ENCODE data around the gene ABTB2.
"Not testable (repeated sequence)": the region's sequence is repeated elsewhere in the genome, so short reads cannot be mapped to it uniquely, and the experiment has no call there.

ABTB2 gene

GRCh38 chr11:34219941-34220370 is 137.9 kb downstream of the ABTB2 start:
- H2AFZ ChIP-seq (ENCODE audit: low read depth, low read length) = no peak overlapping the region
- DNase-seq = no peak

DNA sequence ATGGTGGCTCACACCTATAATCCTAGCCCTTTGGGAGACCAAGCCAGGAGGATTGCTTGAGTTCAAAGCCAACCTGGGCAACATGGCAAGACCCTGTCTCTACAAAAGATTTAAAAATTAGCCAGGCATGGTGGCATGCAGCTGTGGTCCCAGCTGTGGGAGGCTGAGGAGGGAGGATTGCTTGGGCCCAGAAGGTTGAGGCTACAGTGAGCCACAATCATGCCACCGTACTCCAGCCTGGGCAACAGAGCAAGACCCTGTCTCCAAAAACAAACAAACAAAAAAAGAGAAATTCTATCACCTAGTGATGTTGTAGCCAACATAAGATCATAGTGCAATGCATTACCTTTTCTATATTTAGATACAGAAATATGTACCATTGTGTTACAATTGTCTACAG is 138.5 kb downstream of the ABTB2 start:
- H3K9me3 ChIP-seq (ENCODE audit: insufficient read depth, low read length, severe bottlenecking) = no peaks in the 10 kb centered on the region
- ATAC-seq (ENCODE audit: insufficient read depth, low read depth) = no peak
- no peak overlapping the region for H3K9ac ChIP-seq (ENCODE audit: low read depth, low read length)
- no peaks in the 10 kb centered on the region for H3K36me3 ChIP-seq (ENCODE audit: insufficient read depth, low read length)
- no peak for DNase-seq
- no peak overlapping the region for H3K4me3 ChIP-seq (ENCODE audit: low read depth in 1 of 2, low read length in 2 of 2)
- peaks cover 19% of the 10 kb centered on the region for H3K27me3 ChIP-seq (ENCODE audit: insufficient read depth, low read length, poor library complexity)
- TF ChIP-seq EZH2 (IDR thresholded peaks at IDR 0.05; ENCODE audit: borderline replicate concordance, low read depth, low read length, severe bottlenecking) = no peak
- TF ChIP-seq, protein P1, sequence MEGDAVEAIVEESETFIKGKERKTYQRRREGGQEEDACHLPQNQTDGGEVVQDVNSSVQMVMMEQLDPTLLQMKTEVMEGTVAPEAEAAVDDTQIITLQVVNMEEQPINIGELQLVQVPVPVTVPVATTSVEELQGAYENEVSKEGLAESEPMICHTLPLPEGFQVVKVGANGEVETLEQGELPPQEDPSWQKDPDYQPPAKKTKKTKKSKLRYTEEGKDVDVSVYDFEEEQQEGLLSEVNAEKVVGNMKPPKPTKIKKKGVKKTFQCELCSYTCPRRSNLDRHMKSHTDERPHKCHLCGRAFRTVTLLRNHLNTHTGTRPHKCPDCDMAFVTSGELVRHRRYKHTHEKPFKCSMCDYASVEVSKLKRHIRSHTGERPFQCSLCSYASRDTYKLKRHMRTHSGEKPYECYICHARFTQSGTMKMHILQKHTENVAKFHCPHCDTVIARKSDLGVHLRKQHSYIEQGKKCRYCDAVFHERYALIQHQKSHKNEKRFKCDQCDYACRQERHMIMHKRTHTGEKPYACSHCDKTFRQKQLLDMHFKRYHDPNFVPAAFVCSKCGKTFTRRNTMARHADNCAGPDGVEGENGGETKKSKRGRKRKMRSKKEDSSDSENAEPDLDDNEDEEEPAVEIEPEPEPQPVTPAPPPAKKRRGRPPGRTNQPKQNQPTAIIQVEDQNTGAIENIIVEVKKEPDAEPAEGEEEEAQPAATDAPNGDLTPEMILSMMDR (IDR thresholded peaks at IDR 0.05; ENCODE audit: borderline replicate concordance, extremely low read depth, low read length, poor library complexity, severe bottlenecking) = no peak
- H3K79me2 ChIP-seq (ENCODE audit: insufficient read depth, low read length) = no peaks in the 10 kb centered on the region
- no peak overlapping the region for H3K27ac ChIP-seq (ENCODE audit: low read length)
- H4K20me1 ChIP-seq (ENCODE audit: insufficient read depth, low read length) = no peaks in the 10 kb centered on the region
- no peaks in the 10 kb centered on the region for H3K4me1 ChIP-seq (ENCODE audit: insufficient read depth, low read length)
- H2AFZ ChIP-seq (ENCODE audit: low read depth, low read length) = no peak overlapping the region
- H3K4me2 ChIP-seq (ENCODE audit: insufficient read depth, low read length) = no peak overlapping the region

More at GRCh38 chr11:34219941-34220370, 137.9 kb downstream of the ABTB2 start:
- 0 out of 2 replicates have a peak, but pooled peaks cover 3% of the 10 kb centered on the region for H4K20me1 ChIP-seq (ENCODE audit: insufficient read depth, low read length)
- H3K36me3 ChIP-seq (ENCODE audit: insufficient read depth, low read length) = no peaks in the 10 kb centered on the region
- H3K27ac ChIP-seq (ENCODE audit: low read length) = no peak overlapping the region
- no peaks in the 10 kb centered on the region for H3K9me3 ChIP-seq (ENCODE audit: insufficient read depth, low read length, severe bottlenecking)
- no peak overlapping the region for H3K4me2 ChIP-seq (ENCODE audit: insufficient read depth, low read length)
- H3K9ac ChIP-seq (ENCODE audit: low read depth, low read length) = no peak overlapping the region
- no peaks in the 10 kb centered on the region for H3K79me2 ChIP-seq (ENCODE audit: insufficient read depth, low read length)
- no peak overlapping the region for H3K4me3 ChIP-seq (ENCODE audit: low read depth in 1 of 2, low read length in 2 of 2)
- ATAC-seq (ENCODE audit: insufficient read depth, low read depth) = no peak
- H3K4me1 ChIP-seq (ENCODE audit: insufficient read depth, low read length) = no peaks in the 10 kb centered on the region
- H3K27me3 ChIP-seq (ENCODE audit: insufficient read depth, low read length, poor library complexity) = peaks cover 21% of the 10 kb centered on the region
- TF ChIP-seq EZH2 (IDR thresholded peaks at IDR 0.05; ENCODE audit: borderline replicate concordance, low read depth, low read length, severe bottlenecking) = no peak
- TF ChIP-seq, protein P1 (IDR thresholded peaks at IDR 0.05; ENCODE audit: borderline replicate concordance, extremely low read depth, low read length, poor library complexity, severe bottlenecking) = no peak

DNA sequence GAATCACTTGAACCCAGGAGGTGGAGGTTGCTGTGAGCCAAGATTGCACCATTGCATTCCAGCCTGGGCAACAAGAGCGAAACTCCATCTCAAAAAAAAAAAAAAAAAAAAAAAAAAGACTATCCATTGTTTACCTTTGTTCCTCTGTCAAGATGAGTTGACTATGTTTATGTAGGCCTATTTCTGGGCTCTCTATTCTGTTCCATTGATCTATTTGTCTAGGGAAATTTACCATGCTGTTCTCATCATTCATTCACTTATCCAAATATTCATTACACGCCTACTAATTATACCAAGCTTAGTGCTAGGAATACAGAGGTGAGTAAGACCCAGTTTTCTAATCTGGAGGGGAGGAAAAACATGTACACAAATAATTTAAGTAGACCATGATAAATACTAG is 139.1 kb downstream of the ABTB2 start:
- not testable (repeated sequence) for H3K9me3 ChIP-seq (ENCODE audit: insufficient read depth, low read length, severe bottlenecking); ATAC-seq (ENCODE audit: insufficient read depth, low read depth); H3K9ac ChIP-seq (ENCODE audit: low read depth, low read length); H3K27ac ChIP-seq (ENCODE audit: low read length); H2AFZ ChIP-seq (ENCODE audit: low read depth, low read length); H3K79me2 ChIP-seq (ENCODE audit: insufficient read depth, low read length); DNase-seq; H3K4me1 ChIP-seq (ENCODE audit: insufficient read depth, low read length); H3K36me3 ChIP-seq (ENCODE audit: insufficient read depth, low read length); H3K4me2 ChIP-seq (ENCODE audit: insufficient read depth, low read length); H3K4me3 ChIP-seq (ENCODE audit: low read depth in 1 of 2, low read length in 2 of 2); H4K20me1 ChIP-seq (ENCODE audit: insufficient read depth, low read length)
- peaks cover 17% of the 10 kb centered on the region for H3K27me3 ChIP-seq (ENCODE audit: insufficient read depth, low read length, poor library complexity)

DNA sequence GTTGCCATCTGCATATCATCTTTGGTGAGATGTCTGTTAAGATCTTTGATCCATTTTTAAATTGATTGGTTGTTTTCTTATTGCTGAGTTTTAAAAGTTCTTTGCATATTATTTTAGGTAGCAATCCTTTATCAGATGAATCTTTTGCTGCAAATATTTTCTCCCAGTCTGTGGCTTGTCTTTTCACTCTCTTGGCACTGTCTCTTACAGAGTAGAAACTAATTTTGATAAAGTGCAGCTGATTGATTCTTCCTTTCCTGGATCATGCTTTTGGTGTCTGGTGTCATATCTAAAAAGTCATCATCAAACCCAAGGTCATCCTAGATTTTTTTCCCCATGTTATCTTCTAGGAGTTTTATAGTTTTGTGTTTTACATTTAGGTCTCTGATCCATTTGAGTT is 139.7 kb downstream of the ABTB2 start:
- Histone ChIP-seq H3K9ac (ENCODE audit: low read depth, low read length) (no peak overlapping the region), H3K4me2 (ENCODE audit: insufficient read depth, low read length) (no peak overlapping the region), H3K9me3 (ENCODE audit: insufficient read depth, low read length, severe bottlenecking) (no peaks in the 10 kb centered on the region), H3K4me3 (ENCODE audit: low read depth in 1 of 2, low read length in 2 of 2) (no peak overlapping the region), H3K27me3 (ENCODE audit: insufficient read depth, low read length, poor library complexity) (peaks cover 17% of the 10 kb centered on the region), H4K20me1 (ENCODE audit: insufficient read depth, low read length) (no peaks in the 10 kb centered on the region), H3K27ac (ENCODE audit: low read length) (no peak overlapping the region), H3K79me2 (ENCODE audit: insufficient read depth, low read length) (no peaks in the 10 kb centered on the region), H3K4me1 (ENCODE audit: insufficient read depth, low read length) (no peaks in the 10 kb centered on the region), H2AFZ (ENCODE audit: low read depth, low read length) (no peak overlapping the region), H3K36me3 (ENCODE audit: insufficient read depth, low read length) (no peaks in the 10 kb centered on the region)
- TF ChIP-seq, protein P1 (IDR thresholded peaks at IDR 0.05; ENCODE audit: borderline replicate concordance, extremely low read depth, low read length, poor library complexity, severe bottlenecking) = no peak
- no peak for TF ChIP-seq EZH2 (IDR thresholded peaks at IDR 0.05; ENCODE audit: borderline replicate concordance, low read depth, low read length, severe bottlenecking)
- DNase-seq (no peak), ATAC-seq (ENCODE audit: insufficient read depth, low read depth) (no peak)

All from DND-41 (cell line).